IMR-90 (cell line): ENCODE results near the gene IL20. TPM values are rescaled to one million over a fixed set of nuclear protein-coding genes. Genes with fewer than 3 reads are reported as not detected.

Experiments
- ATAC-seq: fragments of 200-7000 bp; cut with Tn5 transposase; 2 replicates; pipeline ENCODE4 v1.9.1; 2020; ENCODE audit warnings: low read depth, mild to moderate bottlenecking, moderate library complexity
- BruUV-seq: library from RNA; stranded (reverse); fragments of 400-500 nt; replicated peaks from 2 replicates; lab custom pipeline; 2021; lab: Mats Ljungman, UMichigan
- CTCF ChIA-PET: fragments of 300-600 bp; formaldehyde crosslinking; extraction: SDS; loops from one replicate; lab custom pipeline; 2021; ENCODE audit warnings: antibody characterized with exemption; lab: Yijun Ruan, JAX
- POLR2A ChIA-PET: fragments of 300-600 bp; sonication (Branson Sonifier 250); formaldehyde crosslinking; loops from one replicate; lab custom pipeline; 2022; ENCODE audit warnings: antibody characterized with exemption; ENCODE audit not compliant: unreplicated experiment; lab: Charles Lee
- DNase-seq: peaks from one replicate; pipeline ENCODE4 v3.0.0; 2013
- H2AFZ ChIP-seq: replicated peaks from 2 replicates; pipeline ENCODE3; 2013; ENCODE audit warnings: low read length, mild to moderate bottlenecking; ENCODE audit not compliant: poor library complexity
- H2AK5ac ChIP-seq: 2 replicates; pipeline ENCODE4 v1.6.1; 2013; ENCODE audit warnings: low read depth, low read length, inconsistent platforms
- H2AK9ac ChIP-seq: replicated peaks from 2 replicates; pipeline ENCODE3; 2013; ENCODE audit warnings: mild to moderate bottlenecking, low read depth, low read length, moderate library complexity; ENCODE audit not compliant: poor library complexity
- H2BK120ac ChIP-seq: 2 replicates; pipeline ENCODE4 v1.6.1; 2013; ENCODE audit warnings: low read depth, low read length, inconsistent platforms
- H2BK15ac ChIP-seq: 3 replicates; pipeline ENCODE4 v1.6.1; 2013; ENCODE audit warnings: low read depth, low read length, inconsistent platforms
- H2BK20ac ChIP-seq: 2 replicates; pipeline ENCODE4 v1.6.1; 2013; ENCODE audit warnings: low read depth, mild to moderate bottlenecking, inconsistent platforms, low read length, moderate library complexity
- H2BK5ac ChIP-seq: 2 replicates; pipeline ENCODE4 v1.6.1; 2013; ENCODE audit warnings: mild to moderate bottlenecking, low read depth, low read length, inconsistent platforms; ENCODE audit not compliant: poor library complexity, severe bottlenecking
- H3K14ac ChIP-seq: replicated peaks from 2 replicates; pipeline ENCODE4 v1.6.1; 2013; ENCODE audit warnings: low read depth, low read length, inconsistent platforms
- H3K18ac ChIP-seq: 2 replicates; pipeline ENCODE4 v1.6.1; 2013; ENCODE audit warnings: low read depth, low read length, control low read depth
- H3K23ac ChIP-seq: 2 replicates; pipeline ENCODE4 v1.6.1; 2013; ENCODE audit warnings: low read depth, low read length, inconsistent platforms
- H3K27ac ChIP-seq: 2 replicates; pipeline ENCODE4 v1.5.1; 2013; ENCODE audit warnings: mild to moderate bottlenecking, control low read depth, low read length; ENCODE audit not compliant: insufficient read depth
- H3K27me3 ChIP-seq: 2 replicates; pipeline ENCODE4 v1.6.1; 2013; ENCODE audit warnings: low read length; ENCODE audit not compliant: control insufficient read depth, insufficient read depth
- H3K36me3 ChIP-seq: 2 replicates; pipeline ENCODE4 v1.6.1; 2013; ENCODE audit warnings: low read length, mixed read lengths; ENCODE audit not compliant: control insufficient read depth, insufficient read depth
- H3K4ac ChIP-seq: 2 replicates; pipeline ENCODE4 v1.6.1; 2013; ENCODE audit warnings: low read depth, low read length, inconsistent platforms
- H3K4me1 ChIP-seq: 2 replicates; pipeline ENCODE4 v1.6.1; 2013; ENCODE audit warnings: low read length, mixed read lengths; ENCODE audit not compliant: control insufficient read depth, insufficient read depth
- H3K4me2 ChIP-seq: 2 replicates; pipeline ENCODE4 v1.6.1; 2013; ENCODE audit warnings: low read depth, mild to moderate bottlenecking, control low read depth, low read length, moderate library complexity
- H3K4me3 ChIP-seq: 2 replicates; pipeline ENCODE4 v1.5.1; 2013; ENCODE audit warnings: low read depth, mild to moderate bottlenecking, control low read depth, low read length, moderate library complexity; ENCODE audit not compliant: insufficient read depth
- H3K56ac ChIP-seq: 2 replicates; pipeline ENCODE4 v1.6.1; 2013; ENCODE audit warnings: low read length, inconsistent platforms; ENCODE audit not compliant: insufficient read depth; ENCODE audit errors: extremely low read depth
- H3K79me1 ChIP-seq, 2 experiments: 2 replicates each; pipeline ENCODE4 v1.6.1; 2013; ENCODE audit warnings: low read length in 2 of 2, inconsistent platforms in 1 of 2, low read depth in 1 of 2
- H3K9ac ChIP-seq: 2 replicates; pipeline ENCODE4 v1.6.1; 2013; ENCODE audit warnings: low read depth, low read length, control low read depth
- H3K9me1 ChIP-seq: 2 replicates; pipeline ENCODE4 v1.6.1; 2013; ENCODE audit warnings: low read length, inconsistent platforms; ENCODE audit not compliant: insufficient read depth
- H3K9me3 ChIP-seq: 2 replicates; pipeline ENCODE4 v1.6.1; 2013; ENCODE audit warnings: low read length; ENCODE audit not compliant: control insufficient read depth, insufficient read depth
- H4K20me1 ChIP-seq: 2 replicates; pipeline ENCODE4 v1.6.1; 2013; ENCODE audit warnings: low read length, inconsistent platforms; ENCODE audit not compliant: insufficient read depth
- H4K5ac ChIP-seq: 2 replicates; pipeline ENCODE4 v1.6.1; 2013; ENCODE audit warnings: mild to moderate bottlenecking, low read depth, low read length, control low read depth
- H4K8ac ChIP-seq, 2 experiments: 2 replicates each; pipeline ENCODE4 v1.6.1; 2013; ENCODE audit warnings: low read depth in 2 of 2, low read length in 2 of 2, control low read depth in 1 of 2, inconsistent platforms in 1 of 2
- H4K91ac ChIP-seq: 2 replicates; pipeline ENCODE4 v1.6.1; 2013; ENCODE audit warnings: low read depth, low read length, inconsistent platforms; ENCODE audit not compliant: insufficient read depth
- BHLHE40 ChIP-seq: fragments of 150-350 bp; IDR thresholded peaks from 2 replicates; pipeline ENCODE4 v1.6.1; 2016; ENCODE audit warnings: mild to moderate bottlenecking, low read depth, low read length
- CHD1 ChIP-seq: IDR thresholded peaks from 2 replicates; pipeline ENCODE4 v1.6.1; 2012; ENCODE audit warnings: low read depth, low read length, improper control_type of control experiment
- CTCF ChIP-seq: conservative IDR thresholded peaks from 2 replicates; pipeline ENCODE4 v1.5.1; 2012; ENCODE audit warnings: mild to moderate bottlenecking, low read depth, low read length, improper control_type of control experiment
- ELK1 ChIP-seq: fragments of 150-350 bp; IDR thresholded peaks from 2 replicates; pipeline ENCODE4 v1.6.1; 2016; ENCODE audit warnings: low read depth, mild to moderate bottlenecking, low read length, moderate library complexity, borderline replicate concordance
- FOS ChIP-seq: fragments of 150-350 bp; IDR thresholded peaks from 2 replicates; pipeline ENCODE4 v1.6.1; 2016; ENCODE audit warnings: low read depth, low read length
- MAZ ChIP-seq: IDR thresholded peaks from 2 replicates; pipeline ENCODE4 v1.6.1; 2012; ENCODE audit warnings: low read depth, mild to moderate bottlenecking, low read length, improper control_type of control experiment, moderate library complexity, borderline replicate concordance
- MXI1 ChIP-seq: IDR thresholded peaks from 2 replicates; pipeline ENCODE4 v1.6.1; 2012; ENCODE audit warnings: low read depth, mild to moderate bottlenecking, low read length, moderate library complexity, borderline replicate concordance
- POLR2A ChIP-seq: IDR thresholded peaks from 2 replicates; pipeline ENCODE4 v1.6.1; 2012; ENCODE audit warnings: mild to moderate bottlenecking, low read depth, low read length
- RFX5 ChIP-seq: IDR thresholded peaks from 2 replicates; pipeline ENCODE4 v1.8.0; 2012; ENCODE audit warnings: low read depth, mild to moderate bottlenecking, low read length, moderate library complexity
- SMC3 ChIP-seq: fragments of 150-350 bp; IDR thresholded peaks from 2 replicates; pipeline ENCODE4 v1.6.1; 2016; ENCODE audit warnings: low read depth, mild to moderate bottlenecking, antibody characterized with exemption, low read length, moderate library complexity
- USF2 ChIP-seq: fragments of 150-350 bp; IDR thresholded peaks from 2 replicates; pipeline ENCODE4 v1.6.1; 2017; ENCODE audit warnings: mild to moderate bottlenecking, antibody characterized with exemption, low read length, low read depth
- WGBS, 2 experiments: methylation state at CpG; one replicate each; pipeline versions ENCODE4 v1.1.5 to v1.1.7; 2013; ENCODE audit warnings: missing lambda C conversion rate in 2 of 2; ENCODE audit not compliant: insufficient read length in 1 of 2; ENCODE audit errors: extremely low coverage in 2 of 2; 5-methylcytosine and 5-hydroxymethylcytosine counted together
- dilution Hi-C: fragments of 300-500 bp; cut with HindIII; formaldehyde crosslinking; loops from one replicate; pipeline ENCODE4 v1.14.3; 2018; ENCODE audit warnings: low sequenced_read_pairs; ENCODE audit not compliant: unreplicated experiment
- in situ Hi-C: fragments of 300-500 bp; cut with MboI; formaldehyde crosslinking; loops from 3 replicates; pipeline ENCODE4 v1.14.3; 2019; ENCODE audit warnings: low sequenced_read_pairs, inconsistent platforms, mixed read lengths
- intact Hi-C: fragments of 100-400 bp; cut with micrococcal nuclease; formaldehyde crosslinking; loops from 2 replicates; pipeline ENCODE4 v1.10.0; 2022
- polyA plus RNA-seq, 3 experiments: library from polyadenylated mRNA; depleted of rRNA; stranded (reverse); fragments of >200 nt; gene quantifications; 2 replicates each; pipeline ENCODE4 v1.2.3, GENCODE V29; 2012; ENCODE audit warnings: low replicate concordance in 1 of 3
- total RNA-seq: library from RNA; depleted of rRNA; stranded (reverse); fragments of >200 nt; gene quantifications from 2 replicates; pipeline ENCODE4 v1.2.3, GENCODE V29; 2012

IL20 gene
- total and polyA plus RNA-seq, 2 of the 4 experiments (the other 2 are of a cell fraction): not detected

GRCh38 chr1:206829282-206829681, 36.1 kb upstream of the IL20 start:
- dilution Hi-C loops (no loop called here), intact Hi-C loops (no loop called here), in situ Hi-C loops (no loop called here)
- Histone ChIP-seq H3K27me3 (peaks cover 5% of the 10 kb centered on the region), H2BK5ac (no peak overlapping the region), H3K23ac (no peak overlapping the region), H3K9me1 (no peaks in the 10 kb centered on the region; the same call in 1 of the 2 replicates), H2AFZ (no peak overlapping the region), H3K79me1 (no peaks in the 10 kb centered on the region), H4K20me1 (no peaks in the 10 kb centered on the region), H3K4me1 (no peaks in the 10 kb centered on the region; the same call in 1 of the 2 replicates), H3K14ac (no peak overlapping the region), H3K9ac (no peak overlapping the region), H2BK15ac (no peak overlapping the region), H3K36me3 (no peaks in the 10 kb centered on the region), H2AK5ac (no peak overlapping the region), H4K8ac (no peak overlapping the region), H3K56ac (no peak overlapping the region), H2AK9ac (no peak overlapping the region), H3K27ac (no peak overlapping the region), H3K18ac (no peak overlapping the region), H4K91ac (no peak overlapping the region), H3K4me2 (no peak overlapping the region), H4K5ac (no peak overlapping the region), H3K9me3 (no peaks in the 10 kb centered on the region), H2BK120ac (no peak overlapping the region), H3K4me3 (no peak overlapping the region), H2BK20ac (no peak overlapping the region), H3K4ac (no peak overlapping the region)
- DNase-seq (no peak), ATAC-seq (no peak)
- no TSS peak for BruUV-seq
- WGBS, 2 experiments: 54% methylated on average over 3 of the region's 6 CpGs; no CpG with 5 or more reads in 1 of the 2 experiments
- POLR2A ChIA-PET: no interaction called here
- no peak for TF ChIP-seq ELK1
- TF ChIP-seq MXI1: no peak
- no peak for TF ChIP-seq FOS
- no peak for TF ChIP-seq POLR2A
- no peak for TF ChIP-seq CTCF
- TF ChIP-seq SMC3: no peak
- TF ChIP-seq BHLHE40: no peak
- no peak for TF ChIP-seq MAZ
- no peak for TF ChIP-seq CHD1
- TF ChIP-seq USF2: no peak
- TF ChIP-seq RFX5: no peak
- CTCF ChIA-PET: no interaction called here
